Measurements from ENCODE around the gene ATP6V0C.

DNA sequence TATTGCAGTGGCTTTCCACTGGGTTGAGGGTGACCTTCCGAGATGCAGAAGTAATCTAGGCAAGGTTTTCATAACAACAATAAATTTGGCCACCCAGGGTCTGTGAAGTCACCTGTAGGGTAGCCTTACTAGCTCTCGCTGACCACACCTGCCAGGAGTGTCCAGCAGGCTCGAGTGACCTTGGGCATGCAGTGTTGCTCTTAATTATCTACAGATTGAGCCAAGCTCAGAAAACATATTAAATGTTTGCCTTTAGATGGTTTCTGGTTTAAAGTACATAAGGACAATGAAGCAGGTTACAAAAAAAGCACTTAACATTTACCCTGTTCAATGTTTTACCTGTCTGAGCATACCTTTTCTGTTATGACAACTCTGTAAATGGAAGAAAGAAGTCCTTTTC is 37.0 kb upstream of the ATP6V0C start:
- TF ChIP-seq, protein P1, sequence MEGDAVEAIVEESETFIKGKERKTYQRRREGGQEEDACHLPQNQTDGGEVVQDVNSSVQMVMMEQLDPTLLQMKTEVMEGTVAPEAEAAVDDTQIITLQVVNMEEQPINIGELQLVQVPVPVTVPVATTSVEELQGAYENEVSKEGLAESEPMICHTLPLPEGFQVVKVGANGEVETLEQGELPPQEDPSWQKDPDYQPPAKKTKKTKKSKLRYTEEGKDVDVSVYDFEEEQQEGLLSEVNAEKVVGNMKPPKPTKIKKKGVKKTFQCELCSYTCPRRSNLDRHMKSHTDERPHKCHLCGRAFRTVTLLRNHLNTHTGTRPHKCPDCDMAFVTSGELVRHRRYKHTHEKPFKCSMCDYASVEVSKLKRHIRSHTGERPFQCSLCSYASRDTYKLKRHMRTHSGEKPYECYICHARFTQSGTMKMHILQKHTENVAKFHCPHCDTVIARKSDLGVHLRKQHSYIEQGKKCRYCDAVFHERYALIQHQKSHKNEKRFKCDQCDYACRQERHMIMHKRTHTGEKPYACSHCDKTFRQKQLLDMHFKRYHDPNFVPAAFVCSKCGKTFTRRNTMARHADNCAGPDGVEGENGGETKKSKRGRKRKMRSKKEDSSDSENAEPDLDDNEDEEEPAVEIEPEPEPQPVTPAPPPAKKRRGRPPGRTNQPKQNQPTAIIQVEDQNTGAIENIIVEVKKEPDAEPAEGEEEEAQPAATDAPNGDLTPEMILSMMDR (conservative IDR thresholded peaks at IDR 0.05), result no peak
- TF ChIP-seq EZH2 (IDR thresholded peaks at IDR 0.05; ENCODE audit: low read depth), result no peak

All from PC-9 (cell line).